ENCODE data around the gene AMPD2. TPM values are rescaled to one million over a fixed set of nuclear protein-coding genes. Genes with fewer than 3 reads are reported as not detected.

The AMPD2 gene
- total RNA-seq, 1 donor from 2014 or later = 110 TPM

- TF ChIP-seq CTCF (conservative IDR thresholded peaks at IDR 0.05; ENCODE audit: low read depth, low read length) = no peak
- DNase-seq (ENCODE audit: low read depth) = no peak
- no peak overlapping the region for H3K4me3 ChIP-seq (ENCODE audit: low read depth, low read length)
Observed at GRCh38 chr1:109634771-109635750, 15.4 kb downstream of the AMPD2 start.

DNA sequence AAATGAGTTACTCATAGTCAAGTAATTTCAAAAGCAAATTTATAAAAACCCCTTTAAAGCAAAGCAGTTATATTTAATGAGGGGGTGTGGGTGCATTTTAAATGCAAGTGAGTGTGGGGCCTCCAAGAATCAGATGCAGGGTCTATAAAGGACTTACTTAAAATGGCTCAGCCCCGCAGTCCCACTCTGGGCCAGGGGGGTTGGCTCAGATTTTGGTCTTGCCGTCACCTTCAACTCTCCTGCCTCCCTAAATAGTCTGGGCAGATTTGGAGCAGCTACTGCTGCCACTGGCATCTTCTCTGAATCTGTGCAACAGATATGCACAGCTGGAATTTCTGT is 16.2 kb downstream of the AMPD2 start:
- no peak for TF ChIP-seq CTCF (conservative IDR thresholded peaks at IDR 0.05; ENCODE audit: low read depth, low read length)
- H3K4me3 ChIP-seq (ENCODE audit: low read depth, low read length) = no peak overlapping the region
- no peak for DNase-seq (ENCODE audit: low read depth)

DNA sequence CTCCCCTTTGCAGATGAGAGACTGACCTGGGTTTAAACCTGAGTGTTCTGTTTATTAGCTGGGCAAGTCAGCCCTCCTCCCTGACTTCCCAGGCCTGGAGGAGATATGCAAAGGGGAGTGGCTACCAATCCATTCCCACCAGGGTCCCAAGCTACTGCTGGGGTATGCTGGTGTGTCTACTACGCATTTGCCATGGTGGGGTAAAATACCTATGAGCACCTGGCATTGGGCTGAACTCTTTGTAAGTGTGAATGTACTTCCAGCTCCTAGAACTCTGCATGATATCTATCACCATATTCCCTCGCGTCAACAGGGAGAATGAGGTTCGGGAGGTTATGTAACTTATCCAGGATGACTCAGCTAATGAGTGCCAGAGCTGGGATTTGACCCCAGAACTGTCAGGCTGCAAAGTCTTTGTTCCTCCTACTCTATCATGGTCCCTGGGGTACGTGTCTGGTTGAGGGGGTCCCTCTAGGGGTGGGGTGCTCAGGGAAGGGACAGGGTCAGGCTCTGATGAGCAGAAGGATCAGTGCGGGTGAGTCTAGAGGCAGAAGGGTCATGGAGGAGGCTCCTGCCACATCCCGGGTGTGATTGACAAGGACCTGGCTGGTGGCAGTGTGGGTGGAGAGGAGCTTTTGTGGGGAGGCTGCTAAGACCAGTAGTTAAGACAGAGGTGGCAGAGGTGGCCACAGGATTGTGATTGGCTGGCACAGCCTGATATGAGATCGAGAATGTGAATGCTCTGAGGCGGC is 16.7 kb downstream of the AMPD2 start:
- no peak for DNase-seq (ENCODE audit: low read depth)
- no peak for TF ChIP-seq CTCF (conservative IDR thresholded peaks at IDR 0.05; ENCODE audit: low read depth, low read length)
- H3K4me3 ChIP-seq (ENCODE audit: low read depth, low read length) = no peak overlapping the region

- DNase-seq (ENCODE audit: low read depth) = no peak
- no peak overlapping the region for H3K4me3 ChIP-seq (ENCODE audit: low read depth, low read length)
- TF ChIP-seq CTCF (conservative IDR thresholded peaks at IDR 0.05; ENCODE audit: low read depth, low read length) = no peak
Observed at GRCh38 chr1:109637446-109637845, 17.8 kb downstream of the AMPD2 start.

DNA sequence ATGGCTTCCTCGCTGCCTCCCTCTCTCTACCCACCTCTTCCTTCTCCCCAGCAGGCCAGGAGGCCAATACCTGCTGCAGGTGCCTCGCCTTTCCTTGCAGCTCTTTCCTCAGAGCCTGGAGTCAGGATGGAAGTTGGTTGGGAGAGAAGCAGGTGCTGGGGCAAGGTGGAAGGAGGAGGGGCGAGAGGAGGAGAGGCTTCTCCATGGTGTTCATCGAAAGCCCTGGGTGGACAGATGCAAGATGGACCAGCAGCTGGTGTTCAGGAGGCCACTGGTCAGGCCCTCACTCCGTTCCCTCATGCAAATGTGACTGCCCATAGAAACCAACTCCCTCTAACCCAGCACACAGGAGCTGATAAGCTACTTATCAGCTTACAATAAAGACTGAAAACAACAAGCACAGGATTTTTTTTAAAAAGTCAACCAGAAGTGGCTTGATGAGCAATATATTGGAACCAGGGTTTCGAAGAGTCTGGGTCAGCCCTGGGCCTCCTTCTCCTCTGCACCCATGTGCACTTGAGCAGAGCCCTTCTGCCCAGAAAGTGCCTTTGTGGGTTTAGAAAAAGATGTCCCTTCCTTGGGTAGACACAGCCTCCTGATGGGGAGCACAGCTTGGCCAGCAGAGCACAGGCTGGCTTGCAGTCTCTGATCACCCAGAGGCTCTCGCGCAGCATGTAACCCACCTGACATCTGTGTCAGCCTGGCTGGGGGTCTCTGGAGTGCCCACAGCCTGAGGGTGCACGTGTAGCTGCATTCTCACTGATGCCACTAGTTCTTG is 19.6 kb downstream of the AMPD2 start:
- TF ChIP-seq CTCF (conservative IDR thresholded peaks at IDR 0.05; ENCODE audit: low read depth, low read length) = no peak
- DNase-seq (ENCODE audit: low read depth) = no peak

DNA sequence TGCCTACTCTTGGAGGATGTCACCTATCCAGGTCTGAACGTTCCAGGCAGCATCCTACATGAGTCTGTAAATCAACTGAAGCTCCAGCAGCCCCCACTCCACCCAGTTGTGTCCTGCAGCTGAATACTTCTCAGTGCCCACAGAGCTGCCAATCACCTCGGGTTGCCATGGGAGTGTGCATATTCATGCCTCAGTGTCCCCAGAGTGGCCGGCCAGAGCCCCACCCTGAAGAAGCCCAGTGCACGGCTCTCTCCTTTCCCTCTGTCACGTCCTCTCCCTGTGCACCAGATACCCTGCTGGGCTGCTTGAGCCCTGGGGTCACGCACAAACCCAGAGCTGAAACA is 20.2 kb downstream of the AMPD2 start:
- TF ChIP-seq CTCF (conservative IDR thresholded peaks at IDR 0.05; ENCODE audit: low read depth, low read length) = no peak
- DNase-seq (ENCODE audit: low read depth) = no peak
- H3K4me3 ChIP-seq (ENCODE audit: low read depth, low read length) = no peak overlapping the region

More for the DNA sequence above, 19.6 kb downstream of the AMPD2 start:
- no peak overlapping the region for H3K4me3 ChIP-seq (ENCODE audit: low read depth, low read length)

Measured in epithelial cell of proximal tubule (primary cell).